NT2/D1 (cell line): ENCODE measurements around the gene CACNA1C.

Experiments
- SUZ12 ChIP-seq: IDR thresholded peaks from 2 replicates; pipeline ENCODE4 v1.6.1; 2011; ENCODE audit not compliant: insufficient read length, insufficient read depth; ENCODE audit errors: extremely low read depth
- YY1 ChIP-seq: IDR thresholded peaks from 2 replicates; pipeline ENCODE4 v1.6.1; 2011; ENCODE audit not compliant: insufficient read length, insufficient read depth
- ZNF274 ChIP-seq: IDR thresholded peaks from 2 replicates; pipeline ENCODE4 v1.6.1; 2011; ENCODE audit warnings: mild to moderate bottlenecking, low read depth, low read length

DNA sequence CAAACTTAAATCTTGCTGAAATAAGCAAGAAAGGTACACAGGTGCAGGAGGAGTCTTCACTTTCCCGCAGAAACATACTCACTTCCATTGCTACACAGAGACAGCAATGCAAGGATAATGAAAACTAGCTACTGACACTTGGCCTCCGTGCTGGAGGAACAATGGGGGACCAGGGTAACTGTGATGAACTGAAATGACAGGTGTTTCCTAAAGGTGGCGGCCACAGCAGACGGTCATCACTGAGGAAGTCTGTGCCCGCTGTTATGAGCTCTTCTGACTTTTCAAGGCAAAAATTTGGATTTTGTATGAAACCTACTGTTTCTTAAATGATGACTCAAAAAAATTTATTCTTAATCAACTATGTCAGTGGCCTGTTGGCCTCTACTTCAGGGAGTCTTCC, 189.4 kb downstream of the CACNA1C start:
- TF ChIP-seq YY1 (no peak), SUZ12 (no peak), ZNF274 (no peak)
